CD14-positive monocyte (primary cell): ENCODE data around the gene MXD4. TPM values are rescaled to one million over a fixed set of nuclear protein-coding genes. Genes with fewer than 3 reads are reported as not detected.

Experiments
- DNase-seq, 3 donors: peaks; one replicate each; pipeline ENCODE4 v3.0.0-alpha.2; 2011 to 2022
- H2AFZ ChIP-seq: 2 replicates; pipeline ENCODE4 v1.6.0; 2012; ENCODE audit warnings: mild to moderate bottlenecking, low read depth, low read length, inconsistent platforms; ENCODE audit not compliant: insufficient read depth, poor library complexity, severe bottlenecking
- H3K27ac ChIP-seq, 2 donors: 1 replicate in 1 of 2; 2 replicates in 1 of 2; pipeline ENCODE4 v1.5.1; 2012 to 2013; ENCODE audit warnings: low read length in 2 of 2, control low read depth in 1 of 2, inconsistent platforms in 1 of 2, low read depth in 1 of 2, mild to moderate bottlenecking in 1 of 2
- H3K27me3 ChIP-seq, 2 donors: one replicate each; pipeline versions ENCODE4 v1.6.0 to v1.6.1; 2011 to 2013; ENCODE audit warnings: low read length in 2 of 2; ENCODE audit not compliant: control insufficient read depth in 2 of 2, insufficient read depth in 2 of 2
- H3K36me3 ChIP-seq, 2 donors: replicated peaks in 1 of 2; 1 replicate in 1 of 2; 2 replicates in 1 of 2; pipeline versions ENCODE4 v1.5.1 to v1.6.1; 2012 to 2013; ENCODE audit warnings: low read length in 2 of 2, control low read depth in 1 of 2, inconsistent platforms in 1 of 2, mild to moderate bottlenecking in 1 of 2; ENCODE audit not compliant: insufficient read depth in 2 of 2, control insufficient read depth in 1 of 2
- H3K4me1 ChIP-seq, 2 donors: 1 replicate in 1 of 2; 2 replicates in 1 of 2; pipeline versions ENCODE4 v1.5.1 to v1.6.1; 2012 to 2013; ENCODE audit warnings: low read length in 2 of 2, control low read depth in 1 of 2, inconsistent platforms in 1 of 2, mild to moderate bottlenecking in 1 of 2, moderate library complexity in 1 of 2; ENCODE audit not compliant: insufficient read depth in 2 of 2, control insufficient read depth in 1 of 2
- H3K4me2 ChIP-seq: replicated peaks from 2 replicates; pipeline ENCODE3; 2012; ENCODE audit warnings: low read length, moderate library complexity, mild to moderate bottlenecking; ENCODE audit not compliant: poor library complexity, severe bottlenecking; ENCODE audit errors: extremely low read depth
- H3K4me3 ChIP-seq, 3 experiments: fragments of 200-600 bp in 1 of 3; sonication (generic) in 1 of 3; replicated peaks in 1 of 3; 1 replicate in 2 of 3; 2 replicates in 1 of 3; pipeline ENCODE4 v1.5.1; 2011 to 2013; ENCODE audit warnings: low read length in 3 of 3, mild to moderate bottlenecking in 3 of 3, control low read depth in 2 of 3, low read depth in 2 of 3, inconsistent platforms in 1 of 3, moderate library complexity in 1 of 3
- H3K79me2 ChIP-seq: 2 replicates; pipeline ENCODE4 v1.6.0; 2012; ENCODE audit warnings: mild to moderate bottlenecking, control low read depth, inconsistent platforms, low read length, moderate library complexity; ENCODE audit not compliant: insufficient read depth
- H3K9ac ChIP-seq: 2 replicates; pipeline ENCODE4 v1.6.0; 2017; ENCODE audit warnings: low read length, mild to moderate bottlenecking; ENCODE audit not compliant: insufficient read depth, poor library complexity, severe bottlenecking
- H3K9me3 ChIP-seq, 2 donors: replicated peaks in 1 of 2; 1 replicate in 1 of 2; 2 replicates in 1 of 2; pipeline versions ENCODE4 v1.5.1 to v1.6.1; 2012 to 2013; ENCODE audit warnings: low read length in 2 of 2, control low read depth in 1 of 2; ENCODE audit not compliant: control insufficient read depth in 1 of 2, insufficient read depth in 1 of 2
- H4K20me1 ChIP-seq: 2 replicates; pipeline ENCODE4 v1.6.0; 2012; ENCODE audit warnings: mild to moderate bottlenecking, low read length, control low read depth, moderate library complexity; ENCODE audit not compliant: insufficient read depth
- H3K27ac Mint-ChIP-seq, 7 donors: one replicate each; pipeline ENCODE4 v1.8.0; 2020; ENCODE audit warnings: mild to moderate bottlenecking in 7 of 7, mixed read lengths in 7 of 7, moderate library complexity in 6 of 7, inconsistent platforms in 2 of 7
- H3K27me3 Mint-ChIP-seq, 3 donors: one replicate each; pipeline ENCODE4 v1.8.0; 2021 to 2022; ENCODE audit warnings: low read depth in 3 of 3, mild to moderate bottlenecking in 3 of 3, mixed read lengths in 3 of 3, moderate library complexity in 3 of 3, inconsistent platforms in 1 of 3
- H3K36me3 Mint-ChIP-seq, 2 donors: one replicate each; pipeline ENCODE4 v1.8.0; 2020; ENCODE audit warnings: mixed read lengths in 2 of 2, inconsistent platforms in 1 of 2, mild to moderate bottlenecking in 1 of 2
- H3K4me1 Mint-ChIP-seq: one replicate; pipeline ENCODE4 v1.8.0; 2020; ENCODE audit warnings: mild to moderate bottlenecking, mixed read lengths
- H3K4me3 Mint-ChIP-seq, 2 donors: one replicate each; pipeline ENCODE4 v1.8.0; 2020; ENCODE audit warnings: mild to moderate bottlenecking in 2 of 2, mixed read lengths in 2 of 2, moderate library complexity in 1 of 2
- H3K9me3 Mint-ChIP-seq, 7 donors: one replicate each; pipeline ENCODE4 v1.8.0; 2020 to 2022; ENCODE audit warnings: mixed read lengths in 7 of 7, mild to moderate bottlenecking in 6 of 7, moderate library complexity in 6 of 7, inconsistent platforms in 2 of 7
- CTCF ChIP-seq: fragments of 200-600 bp; IDR thresholded peaks from one replicate; pipeline ENCODE4 v1.8.0; 2022; ENCODE audit warnings: antibody characterized with exemption, mild to moderate bottlenecking
- WGBS: methylation state at CpG from one replicate; pipeline ENCODE4 v1.1.5; 2013; ENCODE audit warnings: missing lambda C conversion rate; ENCODE audit not compliant: insufficient coverage; 5-methylcytosine and 5-hydroxymethylcytosine counted together
- intact Hi-C, 2 donors: fragments of 100-400 bp; cut with micrococcal nuclease; formaldehyde crosslinking; loops; one replicate each; pipeline versions ENCODE4 v1.15.0 to v1.15.1; 2023
- polyA plus RNA-seq, 3 donors: library from polyadenylated mRNA; depleted of rRNA in 1 of 3; unstranded in 2 of 3; stranded (reverse) in 1 of 3; fragments of 300-500 nt in 2 of 3; fragments of >200 nt in 1 of 3; fragmentation: Illumina TruSeq in 2 of 3; gene quantifications; 1 replicate in 2 of 3; 2 replicates in 1 of 3; pipeline ENCODE4 v1.2.3, GENCODE V29; 2012 to 2021

Gene MXD4
- polyA plus RNA-seq, 3 donors, result 24.5 to 39.4 (median 35.9) TPM

GRCh38 chr4:2248044-2248780 lies 13.7 kb downstream of the MXD4 start:
- H2AFZ ChIP-seq, result no peak overlapping the region
- no peak overlapping the region for H3K4me2 ChIP-seq
- H3K4me3 ChIP-seq, result no peak overlapping the region
- Mint-ChIP-seq H3K9me3 (no peaks in the 10 kb centered on the region), H3K4me3 (no peak overlapping the region), H3K27ac (no peak overlapping the region), H3K4me1 (peaks cover 23% of the 10 kb centered on the region), H3K27me3 (no peaks in the 10 kb centered on the region), H3K36me3 (peaks cover 26 to 50% of the 10 kb centered on the region in 2 donors)
- whole genome bisulfite sequencing, result 94% methylated on average over 19 of the region's 21 CpGs
- no peaks in the 10 kb centered on the region for H3K79me2 ChIP-seq
- no peak overlapping the region for H3K9ac ChIP-seq
- H3K27me3 ChIP-seq, result no peaks in the 10 kb centered on the region
- H3K4me1 ChIP-seq, result peaks cover 17 to 18% of the 10 kb centered on the region in 2 donors
- DNase-seq, result no peak
- no peak for TF ChIP-seq CTCF
- H3K36me3 ChIP-seq, result peaks cover 45 to 50% of the 10 kb centered on the region in 2 donors
- no peak overlapping the region for H3K27ac ChIP-seq
- intact Hi-C loops, result loop anchor here in 1 of 2 donors (10.0 kb wide), 1 partner anchor 673 kb away; no protein-coding TSS in a partner anchor
- peaks cover 27% of the 10 kb centered on the region for H4K20me1 ChIP-seq
- H3K9me3 ChIP-seq, result no peaks in the 10 kb centered on the region

GRCh38 chr4:2247128-2248043 lies 14.5 kb downstream of the MXD4 start:
- Histone ChIP-seq H3K9ac (no peak overlapping the region), H3K4me2 (no peak overlapping the region), H3K27me3 (no peaks in the 10 kb centered on the region), H4K20me1 (peaks cover 21% of the 10 kb centered on the region), H3K9me3 (no peaks in the 10 kb centered on the region), H2AFZ (no peak overlapping the region), H3K36me3 (peaks cover 37 to 43% of the 10 kb centered on the region in 2 donors), H3K27ac (no peak overlapping the region), H3K4me3 (no peak overlapping the region), H3K79me2 (no peaks in the 10 kb centered on the region), H3K4me1 (peaks cover 22% of the 10 kb centered on the region in 2 donors)
- Mint-ChIP-seq H3K9me3 (no peaks in the 10 kb centered on the region), H3K27ac (no peak overlapping the region), H3K27me3 (no peaks in the 10 kb centered on the region), H3K4me3 (no peak overlapping the region), H3K4me1 (peaks cover 26% of the 10 kb centered on the region), H3K36me3 (peaks cover 21 to 42% of the 10 kb centered on the region in 2 donors)
- WGBS, result 98% methylated on average over 32 of the region's 42 CpGs
- peak in 1 of 3 donors; percentile 2 for DNase-seq
- intact Hi-C loops, result loop anchor here in 1 of 2 donors (10.0 kb wide), 1 partner anchor 673 kb away; no protein-coding TSS in a partner anchor
- no peak for TF ChIP-seq CTCF
